Peyer's patch (tissue), 4 donors: ENCODE measurements around the gene PLD1.

Experiments used
- CTCF ChIP-seq, 6 experiments: fragments of 450-650 bp in 4 of 6; fragments of 200-600 bp in 2 of 6; sonication (generic) in 1 of 6; IDR thresholded peaks; one replicate each; pipeline ENCODE4 v1.5.1; 2017 to 2019; ENCODE audit warnings: antibody characterized with exemption in 6 of 6, mild to moderate bottlenecking in 3 of 6, moderate library complexity in 1 of 6
- POLR2A ChIP-seq, 2 donors: fragments of 450-650 bp; IDR thresholded peaks; one replicate each; pipeline ENCODE4 v1.5.1; 2017; ENCODE audit warnings: antibody characterized with exemption in 2 of 2, mild to moderate bottlenecking in 2 of 2, moderate library complexity in 2 of 2

GRCh38 chr3:171839270-171839669 is 29.0 kb upstream of the PLD1 start:
- TF ChIP-seq CTCF (IDR thresholded peaks at IDR 0.05) (no peak), POLR2A (IDR thresholded peaks at IDR 0.05) (no peak)
